HEK293 (cell line): ENCODE measurements around the gene SPATA24.

Experiments
- ZNF670 ChIP-seq: fragments of 450-650 bp; formaldehyde crosslinking; IDR thresholded peaks from 2 replicates; pipeline ENCODE4 v1.5.1; 2016; ENCODE audit warnings: missing biosample characterization, missing genetic modification characterization, low read depth
- TF ChIP-seq, protein P1 (sequence below): fragments of 450-650 bp; formaldehyde crosslinking; optimal IDR thresholded peaks from 2 replicates; pipeline ENCODE3; 2016; ENCODE audit warnings: missing biosample characterization, mild to moderate bottlenecking, missing genetic modification characterization
- TF ChIP-seq, protein P2 (sequence below): fragments of 450-650 bp; formaldehyde crosslinking; IDR thresholded peaks from 2 replicates; pipeline ENCODE4 v1.5.1; 2016; ENCODE audit warnings: missing biosample characterization, missing genetic modification characterization

- TF ChIP-seq, protein P1, sequence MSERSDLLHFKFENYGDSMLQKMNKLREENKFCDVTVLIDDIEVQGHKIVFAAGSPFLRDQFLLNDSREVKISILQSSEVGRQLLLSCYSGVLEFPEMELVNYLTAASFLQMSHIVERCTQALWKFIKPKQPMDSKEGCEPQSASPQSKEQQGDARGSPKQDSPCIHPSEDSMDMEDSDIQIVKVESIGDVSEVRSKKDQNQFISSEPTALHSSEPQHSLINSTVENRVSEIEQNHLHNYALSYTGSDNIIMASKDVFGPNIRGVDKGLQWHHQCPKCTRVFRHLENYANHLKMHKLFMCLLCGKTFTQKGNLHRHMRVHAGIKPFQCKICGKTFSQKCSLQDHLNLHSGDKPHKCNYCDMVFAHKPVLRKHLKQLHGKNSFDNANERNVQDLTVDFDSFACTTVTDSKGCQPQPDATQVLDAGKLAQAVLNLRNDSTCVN (tag by site-specific recombination) = no peak
- TF ChIP-seq, protein P2, sequence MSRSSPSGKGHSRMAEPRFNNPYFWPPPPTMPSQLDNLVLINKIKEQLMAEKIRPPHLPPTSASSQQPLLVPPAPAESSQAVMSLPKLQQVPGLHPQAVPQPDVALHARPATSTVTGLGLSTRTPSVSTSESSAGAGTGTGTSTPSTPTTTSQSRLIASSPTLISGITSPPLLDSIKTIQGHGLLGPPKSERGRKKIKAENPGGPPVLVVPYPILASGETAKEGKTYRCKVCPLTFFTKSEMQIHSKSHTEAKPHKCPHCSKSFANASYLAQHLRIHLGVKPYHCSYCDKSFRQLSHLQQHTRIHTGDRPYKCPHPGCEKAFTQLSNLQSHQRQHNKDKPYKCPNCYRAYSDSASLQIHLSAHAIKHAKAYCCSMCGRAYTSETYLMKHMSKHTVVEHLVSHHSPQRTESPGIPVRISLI (tag by site-specific recombination) = no peak
- no peak for TF ChIP-seq ZNF670 (tag by site-specific recombination)
Measured at GRCh38 chr5:139383993-139384590, 19.8 kb downstream of the SPATA24 start.
